Peyer's patch (tissue), 4 donors: ENCODE measurements around the gene SEC23B.

Experiments used
- POLR2A ChIP-seq, 2 donors: fragments of 450-650 bp; IDR thresholded peaks; one replicate each; pipeline ENCODE4 v1.5.1; 2017; ENCODE audit warnings: antibody characterized with exemption in 2 of 2, mild to moderate bottlenecking in 2 of 2, moderate library complexity in 2 of 2
- TF ChIP-seq, protein P1 (sequence below), 6 experiments: fragments of 450-650 bp in 4 of 6; fragments of 200-600 bp in 2 of 6; sonication (generic) in 1 of 6; IDR thresholded peaks; one replicate each; pipeline ENCODE4 v1.5.1; 2017 to 2019; ENCODE audit warnings: antibody characterized with exemption in 6 of 6, mild to moderate bottlenecking in 3 of 6, moderate library complexity in 1 of 6

DNA sequence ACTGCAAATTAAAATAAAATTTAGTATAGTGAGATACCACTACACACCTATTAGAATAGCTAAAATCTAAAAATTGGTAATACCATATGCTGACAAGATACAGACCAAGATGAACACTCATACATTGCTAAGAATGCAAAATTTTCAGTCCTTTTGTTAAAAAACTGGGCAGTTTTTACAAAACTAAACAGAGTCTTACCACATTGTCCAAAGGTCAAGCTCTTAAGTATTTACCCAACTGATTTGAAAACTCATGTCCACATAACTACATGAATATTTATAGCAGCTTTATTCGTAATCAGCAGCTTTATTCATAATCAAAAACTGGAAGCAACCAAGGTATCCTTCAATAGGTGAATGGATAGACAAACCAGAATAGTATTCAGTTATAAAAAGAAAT is 30.5 kb upstream of the SEC23B start:
- TF ChIP-seq, protein P1, sequence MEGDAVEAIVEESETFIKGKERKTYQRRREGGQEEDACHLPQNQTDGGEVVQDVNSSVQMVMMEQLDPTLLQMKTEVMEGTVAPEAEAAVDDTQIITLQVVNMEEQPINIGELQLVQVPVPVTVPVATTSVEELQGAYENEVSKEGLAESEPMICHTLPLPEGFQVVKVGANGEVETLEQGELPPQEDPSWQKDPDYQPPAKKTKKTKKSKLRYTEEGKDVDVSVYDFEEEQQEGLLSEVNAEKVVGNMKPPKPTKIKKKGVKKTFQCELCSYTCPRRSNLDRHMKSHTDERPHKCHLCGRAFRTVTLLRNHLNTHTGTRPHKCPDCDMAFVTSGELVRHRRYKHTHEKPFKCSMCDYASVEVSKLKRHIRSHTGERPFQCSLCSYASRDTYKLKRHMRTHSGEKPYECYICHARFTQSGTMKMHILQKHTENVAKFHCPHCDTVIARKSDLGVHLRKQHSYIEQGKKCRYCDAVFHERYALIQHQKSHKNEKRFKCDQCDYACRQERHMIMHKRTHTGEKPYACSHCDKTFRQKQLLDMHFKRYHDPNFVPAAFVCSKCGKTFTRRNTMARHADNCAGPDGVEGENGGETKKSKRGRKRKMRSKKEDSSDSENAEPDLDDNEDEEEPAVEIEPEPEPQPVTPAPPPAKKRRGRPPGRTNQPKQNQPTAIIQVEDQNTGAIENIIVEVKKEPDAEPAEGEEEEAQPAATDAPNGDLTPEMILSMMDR (IDR thresholded peaks at IDR 0.05): no peak
- no peak for TF ChIP-seq POLR2A (IDR thresholded peaks at IDR 0.05)
